Esophagus muscularis mucosa (tissue), 4 donors: Measurements from ENCODE around the gene PAQR7.

ENCODE experiments used
- CTCF ChIP-seq, 3 experiments: fragments of 200-600 bp in 2 of 3; fragments of 450-650 bp in 1 of 3; sonication (generic) in 2 of 3; IDR thresholded peaks; one replicate each; pipeline ENCODE4 v1.5.1; 2017 to 2019; ENCODE audit warnings: antibody characterized with exemption in 3 of 3, mild to moderate bottlenecking in 2 of 3, moderate library complexity in 1 of 3
- EP300 ChIP-seq: sonication (generic); formaldehyde crosslinking; IDR thresholded peaks from one replicate; pipeline ENCODE4 v1.6.1; 2017; ENCODE audit warnings: antibody characterized with exemption
- POLR2A ChIP-seq: fragments of 450-650 bp; IDR thresholded peaks from one replicate; pipeline ENCODE4 v1.6.1; 2017; ENCODE audit warnings: antibody characterized with exemption, moderate library complexity, mild to moderate bottlenecking, low read depth
- POLR2AphosphoS5 ChIP-seq, 2 donors: sonication (generic); formaldehyde crosslinking; IDR thresholded peaks; one replicate each; pipeline ENCODE4 v1.6.1; 2017; ENCODE audit warnings: antibody characterized with exemption in 2 of 2

- no peak for TF ChIP-seq CTCF (IDR thresholded peaks at IDR 0.05)
- no peak for TF ChIP-seq POLR2A
- no peak for TF ChIP-seq POLR2AphosphoS5 (IDR thresholded peaks at IDR 0.05)
- TF ChIP-seq EP300: no peak
These were observed 18.7 kb downstream of the PAQR7 start for GRCh38 chr1:25856856-25857255.
